SH-SY5Y (cell line): ENCODE measurements around the gene CACNG4.

ENCODE experiments used
- GATA2 ChIP-seq: IDR thresholded peaks from 2 replicates; pipeline ENCODE4 v1.6.1; 2011; ENCODE audit warnings: mild to moderate bottlenecking, low read depth, low read length
- GATA3 ChIP-seq: IDR thresholded peaks from 2 replicates; pipeline ENCODE4 v1.6.1; 2011; ENCODE audit warnings: low read depth, mild to moderate bottlenecking, low read length, moderate library complexity

DNA sequence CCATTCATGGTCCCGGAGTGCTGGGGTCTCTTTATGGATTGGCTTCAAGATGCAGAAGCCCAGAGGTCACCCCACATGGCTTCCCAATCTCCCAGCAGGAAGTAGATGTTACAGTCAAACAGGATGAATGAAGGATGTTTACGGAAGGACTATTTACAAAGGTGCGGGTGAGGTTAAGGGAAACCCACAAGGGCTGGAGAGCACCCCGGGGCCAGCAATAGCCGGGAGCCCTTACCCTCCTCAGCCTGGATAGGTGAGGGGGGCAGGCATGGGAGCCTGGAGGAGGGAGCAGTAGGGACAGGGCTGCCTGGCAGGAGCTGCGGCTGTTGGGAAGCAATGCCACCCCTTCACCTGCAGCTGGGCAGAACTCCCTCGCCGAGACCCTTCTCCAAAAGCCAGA is 55.3 kb downstream of the CACNG4 start:
- TF ChIP-seq GATA3, result no peak
- no peak for TF ChIP-seq GATA2
